ENCODE results near the gene TEC.
A peak's percentile ranks its signal among the peaks of the same experiment; 100 is the strongest.

TEC gene

GRCh38 chr4:48118081-48118480 lies 151.6 kb downstream of the TEC start:
- no peak for DNase-seq

GRCh38 chr4:48116582-48116981 lies 153.1 kb downstream of the TEC start:
- no peak for DNase-seq

GRCh38 chr4:48114412-48114811 lies 155.2 kb downstream of the TEC start:
- DNase-seq: peak in 1 of 5 experiments; percentile 10

DNA sequence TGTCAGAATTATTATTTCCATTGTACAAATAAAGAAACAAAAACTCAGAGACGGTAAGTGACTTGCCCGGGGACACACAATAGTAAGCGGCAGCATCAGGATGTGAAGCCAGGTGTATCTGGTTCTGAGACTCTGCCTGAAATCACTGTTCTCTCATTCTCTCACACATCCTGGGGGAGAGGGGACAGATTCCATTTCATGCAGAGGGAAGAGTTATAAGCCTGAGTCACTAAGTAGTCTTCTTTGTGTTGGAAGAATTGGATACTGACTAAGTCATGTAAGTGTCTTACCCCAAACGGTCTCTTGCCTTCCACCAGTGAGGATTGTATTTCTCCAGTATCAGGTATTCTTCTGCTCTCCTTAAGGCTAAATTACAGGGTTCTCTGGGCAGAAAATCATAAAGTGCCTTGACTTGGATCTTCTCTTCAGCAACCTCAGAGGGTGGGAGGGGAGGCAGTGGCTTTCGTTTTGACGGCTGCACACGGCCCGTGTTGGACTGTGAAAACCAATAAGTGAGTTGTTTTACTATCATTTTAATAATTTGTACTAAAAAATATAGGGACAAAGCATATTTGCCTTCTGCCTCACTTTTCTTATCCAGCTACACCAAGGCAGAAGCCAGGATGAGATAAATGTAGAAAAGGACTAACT lies 157.5 kb downstream of the TEC start:
- DNase-seq: peak in 1 of 5 experiments; percentile 43

DNA sequence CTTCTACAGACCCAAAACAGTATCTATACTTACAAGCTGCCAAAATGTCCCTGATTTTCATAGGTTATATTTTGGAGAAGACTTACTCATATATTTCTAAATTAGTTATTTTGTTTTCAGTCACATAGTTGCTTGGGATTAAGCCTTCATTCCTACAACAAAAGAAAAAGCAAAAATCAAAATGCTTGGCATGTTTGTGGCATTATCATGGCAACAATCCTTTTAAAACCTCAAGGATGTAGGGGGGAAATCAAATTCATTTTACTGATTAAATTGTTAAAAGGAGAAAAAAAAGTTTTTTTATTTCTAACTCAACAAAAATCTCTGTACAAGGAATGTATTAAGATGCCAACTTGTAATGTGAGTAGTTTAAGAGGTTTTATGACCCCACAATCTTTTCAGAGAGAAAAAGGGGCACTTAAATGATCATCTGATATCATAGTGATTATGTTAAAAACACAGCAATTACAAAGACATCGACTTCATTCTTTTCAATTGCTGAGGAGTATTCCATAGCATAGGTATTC lies 159.1 kb downstream of the TEC start:
- no peak for DNase-seq

DNA sequence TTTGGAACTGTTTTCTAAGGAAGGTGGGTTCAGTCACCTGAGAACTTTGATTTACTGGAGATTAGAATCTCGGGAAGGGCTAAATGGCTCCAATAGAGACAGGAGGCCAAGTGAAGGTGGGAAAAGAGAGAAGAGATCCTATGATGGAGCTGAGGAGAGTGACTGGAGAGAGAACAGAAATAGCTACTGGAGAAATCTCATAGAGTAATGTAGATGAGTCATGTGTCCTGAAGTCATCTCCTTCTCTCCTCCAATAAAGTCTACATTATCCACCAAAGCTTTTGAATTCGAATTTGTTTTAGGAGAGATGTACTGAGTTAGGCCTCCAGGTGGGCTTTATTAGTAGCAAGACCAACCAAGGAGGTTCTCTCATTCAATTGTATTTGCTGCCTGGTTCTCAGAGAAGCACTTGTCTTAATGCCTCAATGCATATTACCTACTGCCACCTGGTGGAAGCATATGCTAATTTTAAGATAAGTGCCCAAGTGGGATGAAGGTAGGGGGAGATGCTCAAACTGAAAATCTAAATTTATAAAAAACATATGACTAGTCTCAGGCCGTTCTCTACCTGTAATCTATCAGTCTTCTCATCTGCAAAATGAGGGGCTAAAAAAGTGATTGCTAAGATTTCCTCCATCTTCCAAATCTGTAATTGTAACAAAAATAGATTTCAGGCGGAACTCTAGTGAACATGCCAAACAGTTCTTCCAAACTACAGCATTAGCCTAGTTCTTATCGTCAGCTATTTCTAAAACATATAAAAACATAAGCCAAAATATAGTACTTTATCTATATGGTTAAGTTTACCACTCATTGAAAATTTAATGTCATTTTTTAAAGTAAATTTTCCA lies 160.0 kb downstream of the TEC start:
- DNase-seq: peak in 2 of 5 experiments; percentile 23 to 66

DNA sequence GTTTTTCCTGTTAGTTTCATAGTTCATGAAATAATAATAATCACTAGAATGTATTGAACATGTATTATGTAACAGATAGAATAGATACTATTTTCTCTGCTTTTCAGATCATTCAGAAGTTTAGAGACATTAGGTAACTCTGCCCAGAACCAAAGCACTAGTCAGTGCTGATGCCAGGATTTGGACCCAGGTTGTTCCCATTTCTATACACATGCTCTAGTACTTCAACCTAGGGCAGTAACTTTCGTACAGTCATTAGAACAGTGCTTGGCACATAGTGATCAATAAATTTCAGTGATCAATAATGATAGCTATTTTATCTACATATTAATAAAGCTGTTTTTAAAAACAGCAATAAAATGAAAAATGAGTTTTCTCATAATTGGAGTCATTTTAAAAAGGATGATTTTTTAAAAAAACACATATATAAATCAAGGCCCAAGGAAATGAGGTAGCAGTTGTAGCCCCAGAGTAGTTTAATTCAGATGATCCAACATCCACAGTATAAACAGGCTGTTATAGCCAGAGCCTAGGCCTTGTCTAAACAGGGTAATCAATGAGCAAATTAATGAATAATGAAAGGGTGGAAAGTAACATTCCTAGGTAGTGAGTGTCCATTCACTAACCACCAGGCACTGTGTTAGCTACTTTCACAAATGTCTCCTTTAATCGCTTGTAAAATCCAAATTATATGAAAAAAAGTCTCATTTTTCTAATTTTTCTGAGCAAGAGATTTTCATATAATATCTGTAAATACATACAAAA lies 161.1 kb downstream of the TEC start:
- no peak for DNase-seq

- DNase-seq: no peak
Observed at GRCh38 chr4:48105230-48105629, 164.4 kb downstream of the TEC start.

DNA sequence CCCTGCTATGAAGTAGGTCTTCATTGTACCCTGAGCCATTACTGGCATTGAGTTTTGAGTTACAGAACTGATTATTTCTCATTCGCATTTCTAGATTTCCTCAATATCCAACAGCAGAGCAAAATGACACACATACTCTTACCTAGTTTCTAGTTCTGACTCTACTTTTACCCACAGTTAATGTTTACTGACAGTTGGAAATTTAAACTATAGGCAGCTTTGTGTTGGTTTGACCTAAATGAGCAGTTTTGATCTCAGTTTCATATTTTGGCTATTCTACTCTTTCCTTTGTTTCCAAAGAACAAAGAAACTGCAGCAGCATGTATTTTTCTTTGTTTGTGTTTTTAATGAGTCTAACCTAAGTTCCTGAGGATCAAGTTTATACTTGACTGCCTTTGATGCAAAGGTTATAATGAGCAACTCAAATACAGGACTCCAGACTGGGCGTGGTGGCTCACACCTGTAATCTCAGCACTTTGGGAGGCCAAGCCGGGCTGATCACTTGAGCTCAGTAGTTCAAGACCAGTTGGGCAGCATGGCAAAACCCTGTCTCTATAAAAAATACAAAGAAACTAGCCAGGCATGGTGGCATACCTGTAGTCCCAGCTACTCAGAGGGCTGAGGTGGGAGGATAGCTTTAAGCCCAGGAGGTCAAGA lies 166.0 kb downstream of the TEC start:
- DNase-seq: peak in 1 of 5 experiments; percentile 72

- DNase-seq: peak in 1 of 5 experiments; percentile 53
Observed at GRCh38 chr4:48102303-48102702, 167.3 kb downstream of the TEC start.

GRCh38 chr4:48100256-48100655 lies 169.4 kb downstream of the TEC start:
- DNase-seq: no peak

GRCh38 chr4:48095441-48095840 lies 174.2 kb downstream of the TEC start:
- no peak for DNase-seq

GRCh38 chr4:48093991-48094416 lies 175.6 kb downstream of the TEC start:
- DNase-seq: peak in 2 of 5 experiments; percentile 9 to 51

- no peak for DNase-seq
Observed at GRCh38 chr4:48090621-48091020, 179.0 kb downstream of the TEC start.

DNA sequence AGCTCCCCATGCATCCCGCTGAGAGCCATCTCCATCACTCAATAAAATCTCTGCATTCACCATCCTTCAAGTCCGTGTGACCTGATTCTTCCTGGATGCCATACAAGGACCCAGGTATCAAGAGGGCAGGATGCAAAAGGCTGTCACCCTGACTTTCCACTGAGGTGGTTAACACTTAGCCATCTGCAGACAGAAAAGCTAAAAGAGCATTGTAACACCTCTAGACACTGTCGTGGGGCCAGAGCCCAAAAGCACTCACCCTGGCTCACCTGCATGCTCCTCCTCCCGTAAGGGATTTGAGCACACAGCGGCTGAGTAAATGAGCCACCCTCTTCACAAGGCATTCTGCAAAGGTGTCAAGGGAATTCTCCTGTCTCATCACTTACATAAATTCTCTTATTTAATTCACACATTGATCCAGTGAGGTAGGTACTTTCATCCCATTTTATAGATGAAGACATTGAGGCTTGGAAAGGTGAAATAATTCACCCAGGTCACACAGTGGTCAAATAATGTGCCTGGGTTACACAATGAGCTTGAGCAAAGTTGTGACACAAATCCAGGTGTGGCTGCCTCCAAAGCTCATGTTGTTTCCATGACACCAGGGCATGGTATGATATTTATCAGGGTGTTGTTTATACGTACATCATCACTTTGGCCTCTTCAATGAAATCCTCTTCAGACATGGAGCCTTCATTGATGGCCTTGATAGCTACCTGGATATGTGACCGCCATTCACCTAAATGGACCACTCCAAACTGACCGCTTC lies 183.6 kb downstream of the TEC start:
- no peak for DNase-seq
